Lung (tissue), 12 donors: ENCODE data around the gene LINC00237. TPM values are rescaled to one million over a fixed set of nuclear protein-coding genes. Genes with fewer than 3 reads are reported as not detected.

Experiments used
- ATAC-seq: fragments of 200-7000 bp; cut with Tn5 transposase; one replicate; pipeline ENCODE4 v1.9.1; 2020; ENCODE audit warnings: moderate number of reproducible peaks; ENCODE audit not compliant: insufficient read depth, low FRiP score
- DNase-seq, 3 donors: peaks; one replicate each; pipeline ENCODE4 v3.0.0-alpha.2; 2013 to 2017
- H3K27ac ChIP-seq, 2 donors: one replicate each; pipeline ENCODE4 v1.5.1; 2013; ENCODE audit warnings: mild to moderate bottlenecking in 2 of 2, moderate library complexity in 2 of 2, control low read depth in 1 of 2, inconsistent platforms in 1 of 2, low read depth in 1 of 2, low read length in 1 of 2
- H3K27me3 ChIP-seq, 3 donors: one replicate each; pipeline ENCODE4 v1.5.1; 2013; ENCODE audit warnings: low read length in 2 of 3; ENCODE audit not compliant: control insufficient read depth in 3 of 3, insufficient read depth in 3 of 3
- H3K36me3 ChIP-seq, 4 donors: one replicate each; pipeline ENCODE4 v1.5.1; 2013; ENCODE audit warnings: low read length in 4 of 4, mild to moderate bottlenecking in 1 of 4, moderate library complexity in 1 of 4; ENCODE audit not compliant: control insufficient read depth in 4 of 4, insufficient read depth in 4 of 4
- H3K4me1 ChIP-seq, 5 donors: one replicate each; pipeline ENCODE4 v1.5.1; 2013; ENCODE audit warnings: low read length in 5 of 5, mild to moderate bottlenecking in 2 of 5, moderate library complexity in 1 of 5; ENCODE audit not compliant: control insufficient read depth in 5 of 5, insufficient read depth in 5 of 5
- H3K4me3 ChIP-seq: one replicate; pipeline ENCODE4 v1.5.1; 2013; ENCODE audit warnings: mild to moderate bottlenecking, control low read depth, moderate library complexity
- H3K9ac ChIP-seq, 2 donors: one replicate each; pipeline ENCODE4 v1.5.1; 2013; ENCODE audit warnings: low read length in 2 of 2, control low read depth in 1 of 2; ENCODE audit not compliant: insufficient read depth in 1 of 2
- H3K9me3 ChIP-seq, 4 donors: one replicate each; pipeline ENCODE4 v1.5.1; 2013; ENCODE audit warnings: low read length in 3 of 4, mild to moderate bottlenecking in 1 of 4, moderate library complexity in 1 of 4; ENCODE audit not compliant: control insufficient read depth in 4 of 4, insufficient read depth in 3 of 4
- CTCF ChIP-seq: IDR thresholded peaks from 2 replicates; pipeline ENCODE4 v1.5.1; 2012; ENCODE audit warnings: mild to moderate bottlenecking; ENCODE audit errors: control extremely low read depth, extremely low read depth
- WGBS, 2 donors: extraction: QIAGEN DNeasy Blood & Tissue Kit; methylation state at CpG; one replicate each; pipeline ENCODE4 v1.1.7; 2013; 5-methylcytosine and 5-hydroxymethylcytosine counted together
- polyA plus RNA-seq, 2 donors: library from polyadenylated mRNA; stranded (reverse); fragments of 200-250 nt; gene quantifications; one replicate each; pipeline ENCODE4 v1.2.1, GENCODE V29; 2013
- total RNA-seq, 2 donors: library from RNA; depleted of rRNA in 1 of 2; stranded (reverse); fragments of >200 nt in 1 of 2; gene quantifications; one replicate each; pipeline ENCODE4 v1.2.1, GENCODE V29; 2014 to 2021
- donor health status: control.
- donor health status: control.
- donor health status: Bipolar disorder and iron deficiency.
- donor health status: healthy.
- donor health status: DM: yes; HTN: yes; CAD: no.

The LINC00237 gene
- total and polyA plus RNA-seq, 4 donors: 0.03 TPM; not detected in 3

GRCh38 chr20:21151791-21152190 is 45.6 kb upstream of the LINC00237 start:
- no peaks in the 10 kb centered on the region for H3K27me3 ChIP-seq
- no peak overlapping the region for H3K9ac ChIP-seq
- H3K4me1 ChIP-seq: peaks cover 0 to 2% (median 0%) of the 10 kb centered on the region in 5 donors
- no peak for ATAC-seq
- H3K36me3 ChIP-seq: peaks cover 0 to 4% (median 3%) of the 10 kb centered on the region in 4 donors
- TF ChIP-seq CTCF: no peak
- no peak overlapping the region for H3K27ac ChIP-seq
- H3K9me3 ChIP-seq: no peaks in the 10 kb centered on the region
- 87 to 94% methylated on average over 5 of the region's 5 CpGs for WGBS, 2 donors
- no peak overlapping the region for H3K4me3 ChIP-seq
- DNase-seq: no peak

GRCh38 chr20:21149344-21149743 is 43.2 kb upstream of the LINC00237 start:
- no peaks in the 10 kb centered on the region for H3K9me3 ChIP-seq
- H3K4me1 ChIP-seq: peaks cover 0 to 2% (median 0%) of the 10 kb centered on the region in 5 donors
- no peak overlapping the region for H3K27ac ChIP-seq
- no peak overlapping the region for H3K4me3 ChIP-seq
- no peak for TF ChIP-seq CTCF
- H3K36me3 ChIP-seq: peaks cover 0 to 4% (median 2%) of the 10 kb centered on the region in 4 donors
- H3K27me3 ChIP-seq: no peaks in the 10 kb centered on the region
- H3K9ac ChIP-seq: no peak overlapping the region
- ATAC-seq (no peak), DNase-seq (no peak)
- WGBS, 2 donors: 90 to 92% methylated on average over 9 of the region's 9 CpGs

GRCh38 chr20:21147593-21147992 is 41.4 kb upstream of the LINC00237 start:
- ATAC-seq: no peak
- Histone ChIP-seq H3K9ac (no peak overlapping the region), H3K27me3 (no peaks in the 10 kb centered on the region), H3K4me1 (peaks cover 0 to 2% (median 0%) of the 10 kb centered on the region in 5 donors), H3K9me3 (no peaks in the 10 kb centered on the region), H3K36me3 (peaks cover 0 to 4% (median 2%) of the 10 kb centered on the region in 4 donors), H3K4me3 (no peak overlapping the region), H3K27ac (no peak overlapping the region)
- TF ChIP-seq CTCF: no peak
- no peak for DNase-seq
- WGBS, 2 donors: 18 to 66% methylated on average over 1 of the region's 1 CpG

GRCh38 chr20:21146215-21146614 is 40.1 kb upstream of the LINC00237 start:
- ATAC-seq (no peak), DNase-seq (no peak)
- H3K9ac ChIP-seq: no peak overlapping the region
- H3K36me3 ChIP-seq: peaks cover 2 to 4% (median 3%) of the 10 kb centered on the region in 4 donors
- no peaks in the 10 kb centered on the region for H3K9me3 ChIP-seq
- H3K27me3 ChIP-seq: no peaks in the 10 kb centered on the region
- no peak overlapping the region for H3K27ac ChIP-seq
- no peak for TF ChIP-seq CTCF
- H3K4me3 ChIP-seq: no peak overlapping the region
- WGBS, 2 donors: 92 to 95% methylated on average over 4 of the region's 4 CpGs
- no peaks in the 10 kb centered on the region for H3K4me1 ChIP-seq
